Measurements from ENCODE around the gene PAPOLG. TPM values are rescaled to one million over a fixed set of nuclear protein-coding genes. Genes with fewer than 3 reads are reported as not detected.

The PAPOLG gene
- total and polyA plus RNA-seq, 2 of the 4 experiments (the other 2 are of a cell fraction), result 3.5 to 12.4 TPM

DNA sequence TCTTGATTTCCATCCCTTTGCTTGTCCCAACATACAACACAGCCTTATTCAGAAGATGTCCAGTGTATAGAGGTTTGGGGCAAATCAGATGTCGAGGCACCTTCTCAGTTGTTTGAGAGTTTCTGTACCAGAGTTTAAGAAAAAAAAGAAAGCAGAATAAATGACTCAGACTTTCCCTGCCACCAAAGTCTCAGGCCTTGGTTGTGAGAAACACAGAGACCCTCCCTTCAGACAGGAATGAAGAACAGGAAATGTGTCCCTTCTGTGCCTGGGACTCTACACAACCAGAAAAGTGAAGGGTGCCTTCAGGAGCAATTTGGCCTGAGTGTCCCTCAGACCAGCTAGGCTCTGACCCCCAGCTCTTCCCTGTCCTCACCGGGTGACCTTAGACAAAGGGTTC lies 88.0 kb downstream of the PAPOLG start:
- H2AK9ac ChIP-seq (replicated peaks; ENCODE audit: low read depth, low read length, poor library complexity), result no peak overlapping the region
- H3K9me3 ChIP-seq (ENCODE audit: control insufficient read depth, insufficient read depth, low read length), result no peaks in the 10 kb centered on the region
- TF ChIP-seq RCOR1 (IDR thresholded peaks at IDR 0.05; ENCODE audit: insufficient replicate concordance, low read length) (no peak), MAZ (IDR thresholded peaks at IDR 0.05; ENCODE audit: borderline replicate concordance, low read depth, low read length) (no peak)
- H4K20me1 ChIP-seq (ENCODE audit: insufficient read depth, low read length), result no peaks in the 10 kb centered on the region
- no peak overlapping the region for H4K91ac ChIP-seq (ENCODE audit: insufficient read depth, low read depth, low read length)
- intact Hi-C loops (cut with micrococcal nuclease) (no loop called here), in situ Hi-C loops (cut with MboI; ENCODE audit: low sequenced_read_pairs) (no loop called here), dilution Hi-C loops (cut with HindIII; ENCODE audit: low sequenced_read_pairs, unreplicated experiment) (no loop called here)
- no peak overlapping the region for H3K27ac ChIP-seq (ENCODE audit: insufficient read depth, low read length)
- H3K79me1 ChIP-seq (ENCODE audit: low read depth in 1 of 2, low read length in 2 of 2), result no peaks in the 10 kb centered on the region
- no peaks in the 10 kb centered on the region; the same call in 1 of the 2 replicates for H3K27me3 ChIP-seq (ENCODE audit: control insufficient read depth, insufficient read depth, low read length)
- H3K23ac ChIP-seq (ENCODE audit: low read depth, low read length), result no peak overlapping the region
- no peaks in the 10 kb centered on the region for H3K9me1 ChIP-seq (ENCODE audit: insufficient read depth, low read length)
- DNase-seq (no peak), ATAC-seq (ENCODE audit: low read depth) (no peak)
- ChIA-PET CTCF (no interaction called here), POLR2A (ENCODE audit: unreplicated experiment) (no interaction called here)
- no peak overlapping the region for H4K5ac ChIP-seq (ENCODE audit: low read depth, low read length)
- no peak overlapping the region for H2BK15ac ChIP-seq (ENCODE audit: low read depth, low read length)
- H2BK5ac ChIP-seq (ENCODE audit: low read depth, low read length, poor library complexity, severe bottlenecking), result no peak overlapping the region
- no peak overlapping the region for H2BK120ac ChIP-seq (ENCODE audit: low read depth, low read length)
- H3K4ac ChIP-seq (ENCODE audit: low read depth, low read length), result no peak overlapping the region
- H3K14ac ChIP-seq (replicated peaks; ENCODE audit: low read depth, low read length), result no peak overlapping the region
- H2AK5ac ChIP-seq (ENCODE audit: low read depth, low read length), result no peak overlapping the region
- no peak overlapping the region for H4K8ac ChIP-seq (ENCODE audit: low read depth in 2 of 2, low read length in 2 of 2)
- no peaks in the 10 kb centered on the region for H3K4me1 ChIP-seq (ENCODE audit: control insufficient read depth, insufficient read depth, low read length)
- no peak overlapping the region for H3K9ac ChIP-seq (ENCODE audit: low read depth, low read length)
- H3K4me3 ChIP-seq (ENCODE audit: insufficient read depth, low read depth, low read length), result no peak overlapping the region
- H3K18ac ChIP-seq (ENCODE audit: low read depth, low read length), result no peak overlapping the region
- H3K36me3 ChIP-seq (ENCODE audit: control insufficient read depth, insufficient read depth, low read length), result no peaks in the 10 kb centered on the region
- BruUV-seq (replicated peaks), result no TSS peak
- H3K4me2 ChIP-seq (ENCODE audit: low read depth, low read length), result no peak overlapping the region
- H2BK20ac ChIP-seq (ENCODE audit: low read depth, low read length), result no peak overlapping the region
- no peak overlapping the region for H2AFZ ChIP-seq (replicated peaks; ENCODE audit: low read length, poor library complexity)
- no CpG with 5 or more reads among the region's 2 CpGs for WGBS, 2 experiments (ENCODE audit: extremely low coverage in 2 of 2, insufficient read length in 1 of 2)
- H3K56ac ChIP-seq (ENCODE audit: extremely low read depth, insufficient read depth, low read length), result no peak overlapping the region
